ENCODE measurements around the gene LIPH.

DNA sequence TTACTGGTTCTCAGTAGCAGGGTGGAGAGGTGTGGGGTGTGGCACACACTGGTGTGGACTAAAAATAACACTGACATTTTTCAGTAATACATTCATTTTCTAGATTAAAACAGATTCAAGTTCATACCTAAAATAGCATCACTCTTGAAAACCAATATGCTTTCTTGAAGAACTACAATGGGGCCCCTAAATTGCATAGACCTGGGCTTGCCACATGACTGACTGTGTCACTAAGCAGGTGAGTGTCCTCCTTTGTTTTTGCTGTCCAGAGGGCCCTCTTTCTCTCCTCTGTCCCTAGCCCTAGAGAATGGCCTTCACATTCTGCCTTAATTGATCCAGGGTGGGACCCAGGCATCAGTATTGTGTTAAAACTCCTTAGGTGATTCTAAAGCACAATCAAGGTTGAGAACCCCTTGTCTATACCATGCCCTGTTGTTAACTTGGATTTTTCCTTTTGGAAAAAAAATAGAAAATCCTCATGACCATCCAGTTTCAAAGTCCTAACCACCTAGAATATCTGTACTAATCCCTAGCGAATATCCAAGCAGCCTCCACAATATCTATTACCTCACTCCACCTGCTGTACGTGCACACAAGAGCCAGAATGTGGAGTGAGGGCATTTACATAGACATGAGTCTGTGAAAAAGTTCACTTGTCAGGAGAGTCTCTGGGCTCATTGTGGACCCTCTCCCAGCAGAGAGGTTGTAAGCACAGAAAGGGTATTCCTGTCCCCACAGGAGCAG lies 34.8 kb downstream of the LIPH start:
- TF ChIP-seq POLR2A (IDR thresholded peaks at IDR 0.05), result no peak
- TF ChIP-seq, protein P1, sequence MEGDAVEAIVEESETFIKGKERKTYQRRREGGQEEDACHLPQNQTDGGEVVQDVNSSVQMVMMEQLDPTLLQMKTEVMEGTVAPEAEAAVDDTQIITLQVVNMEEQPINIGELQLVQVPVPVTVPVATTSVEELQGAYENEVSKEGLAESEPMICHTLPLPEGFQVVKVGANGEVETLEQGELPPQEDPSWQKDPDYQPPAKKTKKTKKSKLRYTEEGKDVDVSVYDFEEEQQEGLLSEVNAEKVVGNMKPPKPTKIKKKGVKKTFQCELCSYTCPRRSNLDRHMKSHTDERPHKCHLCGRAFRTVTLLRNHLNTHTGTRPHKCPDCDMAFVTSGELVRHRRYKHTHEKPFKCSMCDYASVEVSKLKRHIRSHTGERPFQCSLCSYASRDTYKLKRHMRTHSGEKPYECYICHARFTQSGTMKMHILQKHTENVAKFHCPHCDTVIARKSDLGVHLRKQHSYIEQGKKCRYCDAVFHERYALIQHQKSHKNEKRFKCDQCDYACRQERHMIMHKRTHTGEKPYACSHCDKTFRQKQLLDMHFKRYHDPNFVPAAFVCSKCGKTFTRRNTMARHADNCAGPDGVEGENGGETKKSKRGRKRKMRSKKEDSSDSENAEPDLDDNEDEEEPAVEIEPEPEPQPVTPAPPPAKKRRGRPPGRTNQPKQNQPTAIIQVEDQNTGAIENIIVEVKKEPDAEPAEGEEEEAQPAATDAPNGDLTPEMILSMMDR (IDR thresholded peaks at IDR 0.05), result no peak
